A549 (cell line): ENCODE results near the gene ACO2.

Source experiments
- EP300 ChIP-seq, 2 experiments: fragments of >200 bp; sonication (Bioruptor Twin); formaldehyde crosslinking; IDR thresholded peaks; 2 replicates in 1 of 2; 3 replicates in 1 of 2; pipeline ENCODE4 v1.6.1; 2016 to 2017
- RAD21 ChIP-seq, 2 experiments: fragments of >200 bp in 1 of 2; sonication (Bioruptor Twin) in 1 of 2; formaldehyde crosslinking in 1 of 2; IDR thresholded peaks in 1 of 2; conservative IDR thresholded peaks in 1 of 2; 2 replicates in 1 of 2; 3 replicates in 1 of 2; pipeline ENCODE4 v1.6.1; 2012 to 2018; ENCODE audit warnings: inconsistent platforms in 1 of 2
- TP53 ChIP-seq: fragments of 250-450 bp; sonication (Bioruptor Pico); IDR thresholded peaks from 2 replicates; pipeline ENCODE4 v1.5.0; 2021; ENCODE audit warnings: mild to moderate bottlenecking, moderate library complexity
- TF ChIP-seq, protein P1 (sequence below): fragments of >200 bp; sonication (Bioruptor Twin); formaldehyde crosslinking; IDR thresholded peaks from 3 replicates; pipeline ENCODE4 v1.5.1; 2016
- TF ChIP-seq, protein P2 (sequence below): fragments of 200-600 bp; sonication (generic); IDR thresholded peaks from 2 replicates; pipeline ENCODE4 v1.6.1; 2016; ENCODE audit warnings: antibody characterized with exemption, mild to moderate bottlenecking, moderate library complexity

DNA sequence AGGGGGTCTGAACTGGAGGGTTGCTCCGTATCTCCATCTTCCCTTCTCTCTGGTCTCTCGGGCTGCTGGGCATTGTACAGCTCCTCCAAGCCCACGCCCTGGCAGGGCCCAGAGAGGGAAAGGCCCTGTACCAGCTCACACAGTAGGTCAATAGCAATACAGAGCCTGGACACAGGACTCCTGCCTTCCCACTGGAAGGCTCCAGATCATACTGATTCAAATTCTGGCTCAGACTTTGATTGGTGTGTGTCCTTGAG is 98.5 kb downstream of the ACO2 start:
- TF ChIP-seq, protein P1, sequence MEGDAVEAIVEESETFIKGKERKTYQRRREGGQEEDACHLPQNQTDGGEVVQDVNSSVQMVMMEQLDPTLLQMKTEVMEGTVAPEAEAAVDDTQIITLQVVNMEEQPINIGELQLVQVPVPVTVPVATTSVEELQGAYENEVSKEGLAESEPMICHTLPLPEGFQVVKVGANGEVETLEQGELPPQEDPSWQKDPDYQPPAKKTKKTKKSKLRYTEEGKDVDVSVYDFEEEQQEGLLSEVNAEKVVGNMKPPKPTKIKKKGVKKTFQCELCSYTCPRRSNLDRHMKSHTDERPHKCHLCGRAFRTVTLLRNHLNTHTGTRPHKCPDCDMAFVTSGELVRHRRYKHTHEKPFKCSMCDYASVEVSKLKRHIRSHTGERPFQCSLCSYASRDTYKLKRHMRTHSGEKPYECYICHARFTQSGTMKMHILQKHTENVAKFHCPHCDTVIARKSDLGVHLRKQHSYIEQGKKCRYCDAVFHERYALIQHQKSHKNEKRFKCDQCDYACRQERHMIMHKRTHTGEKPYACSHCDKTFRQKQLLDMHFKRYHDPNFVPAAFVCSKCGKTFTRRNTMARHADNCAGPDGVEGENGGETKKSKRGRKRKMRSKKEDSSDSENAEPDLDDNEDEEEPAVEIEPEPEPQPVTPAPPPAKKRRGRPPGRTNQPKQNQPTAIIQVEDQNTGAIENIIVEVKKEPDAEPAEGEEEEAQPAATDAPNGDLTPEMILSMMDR, result no peak
- no peak for TF ChIP-seq TP53
- TF ChIP-seq EP300 (IDR thresholded peaks at IDR 0.05), result no peak
- TF ChIP-seq, protein P2, sequence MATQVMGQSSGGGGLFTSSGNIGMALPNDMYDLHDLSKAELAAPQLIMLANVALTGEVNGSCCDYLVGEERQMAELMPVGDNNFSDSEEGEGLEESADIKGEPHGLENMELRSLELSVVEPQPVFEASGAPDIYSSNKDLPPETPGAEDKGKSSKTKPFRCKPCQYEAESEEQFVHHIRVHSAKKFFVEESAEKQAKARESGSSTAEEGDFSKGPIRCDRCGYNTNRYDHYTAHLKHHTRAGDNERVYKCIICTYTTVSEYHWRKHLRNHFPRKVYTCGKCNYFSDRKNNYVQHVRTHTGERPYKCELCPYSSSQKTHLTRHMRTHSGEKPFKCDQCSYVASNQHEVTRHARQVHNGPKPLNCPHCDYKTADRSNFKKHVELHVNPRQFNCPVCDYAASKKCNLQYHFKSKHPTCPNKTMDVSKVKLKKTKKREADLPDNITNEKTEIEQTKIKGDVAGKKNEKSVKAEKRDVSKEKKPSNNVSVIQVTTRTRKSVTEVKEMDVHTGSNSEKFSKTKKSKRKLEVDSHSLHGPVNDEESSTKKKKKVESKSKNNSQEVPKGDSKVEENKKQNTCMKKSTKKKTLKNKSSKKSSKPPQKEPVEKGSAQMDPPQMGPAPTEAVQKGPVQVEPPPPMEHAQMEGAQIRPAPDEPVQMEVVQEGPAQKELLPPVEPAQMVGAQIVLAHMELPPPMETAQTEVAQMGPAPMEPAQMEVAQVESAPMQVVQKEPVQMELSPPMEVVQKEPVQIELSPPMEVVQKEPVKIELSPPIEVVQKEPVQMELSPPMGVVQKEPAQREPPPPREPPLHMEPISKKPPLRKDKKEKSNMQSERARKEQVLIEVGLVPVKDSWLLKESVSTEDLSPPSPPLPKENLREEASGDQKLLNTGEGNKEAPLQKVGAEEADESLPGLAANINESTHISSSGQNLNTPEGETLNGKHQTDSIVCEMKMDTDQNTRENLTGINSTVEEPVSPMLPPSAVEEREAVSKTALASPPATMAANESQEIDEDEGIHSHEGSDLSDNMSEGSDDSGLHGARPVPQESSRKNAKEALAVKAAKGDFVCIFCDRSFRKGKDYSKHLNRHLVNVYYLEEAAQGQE, result no peak
- no peak for TF ChIP-seq RAD21 (conservative IDR thresholded peaks at IDR 0.05 in 1 of 2, IDR thresholded peaks at IDR 0.05 in 1 of 2)
